ENCODE measurements around the gene PITPNM3.

Gene PITPNM3

DNA sequence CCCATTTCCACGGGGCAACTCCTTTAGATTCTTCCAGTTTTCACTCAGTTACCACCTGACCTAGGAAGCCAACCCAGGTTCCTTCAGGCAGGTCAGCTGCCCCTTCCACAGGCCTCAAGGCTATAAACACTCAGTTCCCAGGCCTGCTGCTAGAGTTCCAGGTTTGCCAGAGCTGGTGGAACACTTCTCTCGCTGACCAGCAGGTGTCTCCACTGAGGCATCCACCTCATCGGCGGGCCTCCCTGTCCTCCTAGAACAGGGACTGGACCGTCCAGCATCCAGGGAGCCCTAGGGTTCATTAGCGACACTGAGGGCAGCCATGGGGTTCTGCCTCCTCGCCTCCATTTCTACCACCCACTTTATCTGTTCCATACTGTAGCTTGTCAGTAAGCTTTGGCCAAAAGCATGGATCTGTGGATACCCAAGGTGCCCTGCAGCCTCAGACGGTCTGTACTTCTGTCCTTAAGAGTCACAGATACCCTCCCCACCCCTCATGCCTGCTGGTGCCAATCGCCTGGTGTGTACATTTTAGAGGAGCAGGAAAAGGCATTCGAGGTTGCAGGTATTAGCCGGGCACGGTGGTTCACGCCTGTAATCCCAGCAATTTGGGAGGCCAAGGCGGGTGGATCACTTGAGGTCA is 83.1 kb downstream of the PITPNM3 start (continued):
- TF ChIP-seq TCF4 (CRISPR knock-in tag; IDR thresholded peaks at IDR 0.05; ENCODE audit: borderline replicate concordance) (no peak), ESRRG (CRISPR knock-in tag; IDR thresholded peaks at IDR 0.05) (no peak), ZNF565 (CRISPR knock-in tag; conservative IDR thresholded peaks at IDR 0.05; ENCODE audit: low read depth) (no peak), CSDC2 (CRISPR knock-in tag; IDR thresholded peaks at IDR 0.05) (no peak), ARNTL (CRISPR knock-in tag; IDR thresholded peaks at IDR 0.05; ENCODE audit: borderline replicate concordance, low read depth) (no peak)

DNA sequence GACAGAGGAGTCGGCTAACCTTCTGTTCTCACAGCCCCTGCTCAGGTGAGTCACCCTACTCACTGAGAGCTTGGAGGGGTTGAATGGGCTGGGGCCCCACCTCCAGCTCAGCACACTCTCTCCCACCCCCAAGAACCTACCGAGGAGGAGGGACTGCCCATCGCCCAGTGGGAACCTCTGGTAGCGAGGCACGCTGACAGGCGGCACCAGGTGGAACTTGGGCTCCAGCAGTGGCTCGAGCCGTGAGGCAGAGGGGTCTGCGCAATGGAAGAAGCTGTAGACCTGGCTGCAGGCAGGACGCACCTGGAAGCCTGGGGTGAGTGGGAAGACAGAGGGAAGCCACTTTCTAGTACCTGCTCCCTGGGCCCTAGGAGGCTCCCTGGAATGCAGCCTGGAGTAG is 83.8 kb downstream of the PITPNM3 start:
- peak; percentile 10 for ATAC-seq

DNA sequence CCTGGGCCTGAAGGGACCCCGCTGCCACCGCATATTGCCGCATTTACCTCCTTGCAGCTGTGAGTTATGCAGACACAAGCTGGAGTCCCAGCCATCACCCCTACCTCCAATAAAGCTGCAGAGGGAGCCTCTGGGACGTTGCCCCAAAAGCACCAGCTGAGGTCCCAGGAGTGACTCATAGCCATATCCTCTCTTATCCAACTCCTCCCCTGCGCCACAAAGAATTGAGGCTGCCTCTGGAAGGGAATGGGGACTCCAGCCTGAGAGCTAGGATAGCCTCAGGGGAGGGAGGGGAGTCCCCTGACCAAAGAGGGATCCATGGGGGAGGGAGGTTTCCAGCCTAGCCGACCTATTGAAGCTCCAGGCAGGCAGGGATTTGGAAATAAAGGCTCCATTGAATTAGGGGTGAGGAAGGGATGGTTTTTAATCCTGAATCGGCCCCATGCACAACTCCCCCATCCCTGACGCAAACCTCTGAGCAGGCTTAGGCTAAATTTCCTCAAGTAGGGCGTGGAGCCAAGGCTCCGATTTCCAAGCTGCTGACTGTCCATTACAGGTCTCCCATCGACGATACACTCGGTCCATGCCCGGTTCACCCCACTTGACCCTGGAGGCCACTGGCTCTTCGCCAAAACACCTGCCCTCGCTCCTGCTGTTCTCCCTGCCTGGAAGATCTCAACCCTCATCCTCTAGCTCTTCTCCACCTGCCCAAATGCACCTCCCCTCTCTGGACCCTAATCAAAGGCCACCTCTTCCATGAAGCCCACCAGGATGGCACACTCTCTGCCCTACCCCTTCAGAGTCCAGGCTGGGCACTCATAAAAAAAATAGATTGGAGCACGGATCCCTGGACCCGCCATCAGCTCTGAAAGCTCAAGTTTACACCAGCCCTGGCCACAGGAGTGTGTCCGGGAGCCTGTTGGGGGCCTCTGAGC is 84.6 kb downstream of the PITPNM3 start:
- peak; percentile 61 for ATAC-seq
- TF ChIP-seq RARB (CRISPR knock-in tag; IDR thresholded peaks at IDR 0.05) (no peak), ZNF565 (CRISPR knock-in tag; conservative IDR thresholded peaks at IDR 0.05; ENCODE audit: low read depth) (no peak), SNAI2 (CRISPR knock-in tag; IDR thresholded peaks at IDR 0.05) (no peak), ZNF8 (CRISPR knock-in tag; IDR thresholded peaks at IDR 0.05) (no peak), GLIS3 (CRISPR knock-in tag; IDR thresholded peaks at IDR 0.05) (no peak), TOX (CRISPR knock-in tag; IDR thresholded peaks at IDR 0.05; ENCODE audit: borderline replicate concordance) (no peak), ISL1 (CRISPR knock-in tag; IDR thresholded peaks at IDR 0.05) (no peak)
- TF ChIP-seq, protein P1, sequence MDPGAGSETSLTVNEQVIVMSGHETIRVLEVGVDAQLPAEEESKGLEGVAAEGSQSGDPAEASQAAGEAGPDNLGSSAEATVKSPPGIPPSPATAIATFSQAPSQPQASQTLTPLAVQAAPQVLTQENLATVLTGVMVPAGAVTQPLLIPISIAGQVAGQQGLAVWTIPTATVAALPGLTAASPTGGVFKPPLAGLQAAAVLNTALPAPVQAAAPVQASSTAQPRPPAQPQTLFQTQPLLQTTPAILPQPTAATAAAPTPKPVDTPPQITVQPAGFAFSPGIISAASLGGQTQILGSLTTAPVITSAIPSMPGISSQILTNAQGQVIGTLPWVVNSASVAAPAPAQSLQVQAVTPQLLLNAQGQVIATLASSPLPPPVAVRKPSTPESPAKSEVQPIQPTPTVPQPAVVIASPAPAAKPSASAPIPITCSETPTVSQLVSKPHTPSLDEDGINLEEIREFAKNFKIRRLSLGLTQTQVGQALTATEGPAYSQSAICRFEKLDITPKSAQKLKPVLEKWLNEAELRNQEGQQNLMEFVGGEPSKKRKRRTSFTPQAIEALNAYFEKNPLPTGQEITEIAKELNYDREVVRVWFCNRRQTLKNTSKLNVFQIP (CRISPR knock-in tag; IDR thresholded peaks at IDR 0.05; ENCODE audit: borderline replicate concordance, low read depth) = no peak
- TF ChIP-seq, protein P2, sequence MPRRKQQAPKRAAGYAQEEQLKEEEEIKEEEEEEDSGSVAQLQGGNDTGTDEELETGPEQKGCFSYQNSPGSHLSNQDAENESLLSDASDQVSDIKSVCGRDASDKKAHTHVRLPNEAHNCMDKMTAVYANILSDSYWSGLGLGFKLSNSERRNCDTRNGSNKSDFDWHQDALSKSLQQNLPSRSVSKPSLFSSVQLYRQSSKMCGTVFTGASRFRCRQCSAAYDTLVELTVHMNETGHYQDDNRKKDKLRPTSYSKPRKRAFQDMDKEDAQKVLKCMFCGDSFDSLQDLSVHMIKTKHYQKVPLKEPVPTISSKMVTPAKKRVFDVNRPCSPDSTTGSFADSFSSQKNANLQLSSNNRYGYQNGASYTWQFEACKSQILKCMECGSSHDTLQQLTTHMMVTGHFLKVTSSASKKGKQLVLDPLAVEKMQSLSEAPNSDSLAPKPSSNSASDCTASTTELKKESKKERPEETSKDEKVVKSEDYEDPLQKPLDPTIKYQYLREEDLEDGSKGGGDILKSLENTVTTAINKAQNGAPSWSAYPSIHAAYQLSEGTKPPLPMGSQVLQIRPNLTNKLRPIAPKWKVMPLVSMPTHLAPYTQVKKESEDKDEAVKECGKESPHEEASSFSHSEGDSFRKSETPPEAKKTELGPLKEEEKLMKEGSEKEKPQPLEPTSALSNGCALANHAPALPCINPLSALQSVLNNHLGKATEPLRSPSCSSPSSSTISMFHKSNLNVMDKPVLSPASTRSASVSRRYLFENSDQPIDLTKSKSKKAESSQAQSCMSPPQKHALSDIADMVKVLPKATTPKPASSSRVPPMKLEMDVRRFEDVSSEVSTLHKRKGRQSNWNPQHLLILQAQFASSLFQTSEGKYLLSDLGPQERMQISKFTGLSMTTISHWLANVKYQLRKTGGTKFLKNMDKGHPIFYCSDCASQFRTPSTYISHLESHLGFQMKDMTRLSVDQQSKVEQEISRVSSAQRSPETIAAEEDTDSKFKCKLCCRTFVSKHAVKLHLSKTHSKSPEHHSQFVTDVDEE (CRISPR knock-in tag; IDR thresholded peaks at IDR 0.05) = no peak

More for the DNA sequence above, 83.8 kb downstream of the PITPNM3 start:
- TF ChIP-seq ISL1 (CRISPR knock-in tag; IDR thresholded peaks at IDR 0.05) (no peak), GLIS3 (CRISPR knock-in tag; IDR thresholded peaks at IDR 0.05) (no peak)

DNA sequence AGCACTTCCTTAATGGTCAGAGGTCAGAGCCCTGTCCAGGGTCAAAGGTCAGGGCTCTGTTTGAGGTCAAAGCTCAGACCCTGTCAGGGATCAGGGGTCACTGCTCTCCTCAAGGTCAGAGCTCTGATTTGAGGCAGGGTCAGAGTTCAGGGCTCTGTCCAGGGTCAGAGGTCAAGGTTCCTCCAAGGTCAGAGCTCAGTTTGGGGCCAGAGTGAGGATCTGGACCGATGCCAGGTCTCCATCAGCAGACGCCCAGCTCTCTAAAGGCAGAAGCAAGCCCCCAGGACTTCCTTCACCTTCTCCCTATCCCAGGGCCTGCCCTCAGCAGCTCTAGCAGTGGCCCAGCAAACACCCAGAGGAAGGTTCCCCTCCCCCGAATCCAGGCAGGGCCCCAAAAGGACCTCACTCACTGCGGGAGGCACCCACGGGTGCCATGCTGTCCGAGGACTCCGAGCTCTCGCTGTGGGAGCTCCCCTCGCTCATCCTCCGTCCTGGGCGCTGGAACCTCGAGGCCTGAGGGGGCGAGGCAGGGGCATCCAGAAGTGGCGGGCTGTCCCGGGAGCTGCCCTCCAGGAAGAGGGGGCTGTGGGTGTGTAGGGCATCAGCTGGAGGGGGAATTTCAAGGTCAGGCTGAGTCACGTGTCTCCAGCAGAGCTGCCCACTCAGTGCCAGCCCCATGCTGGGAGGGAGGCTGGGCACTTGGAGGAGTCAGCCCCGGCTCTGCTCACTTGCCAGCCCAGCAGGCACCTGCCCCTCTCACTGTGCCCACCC is 85.4 kb downstream of the PITPNM3 start:
- ATAC-seq = peak; percentile 27
- TF ChIP-seq ZFP3 (CRISPR knock-in tag; IDR thresholded peaks at IDR 0.05) (no peak), BACH2 (CRISPR knock-in tag; IDR thresholded peaks at IDR 0.05; ENCODE audit: borderline replicate concordance) (no peak), ZC3H10 (CRISPR knock-in tag; IDR thresholded peaks at IDR 0.05) (no peak), TOX (CRISPR knock-in tag; IDR thresholded peaks at IDR 0.05; ENCODE audit: borderline replicate concordance) (no peak)
- TF ChIP-seq, protein P3, sequence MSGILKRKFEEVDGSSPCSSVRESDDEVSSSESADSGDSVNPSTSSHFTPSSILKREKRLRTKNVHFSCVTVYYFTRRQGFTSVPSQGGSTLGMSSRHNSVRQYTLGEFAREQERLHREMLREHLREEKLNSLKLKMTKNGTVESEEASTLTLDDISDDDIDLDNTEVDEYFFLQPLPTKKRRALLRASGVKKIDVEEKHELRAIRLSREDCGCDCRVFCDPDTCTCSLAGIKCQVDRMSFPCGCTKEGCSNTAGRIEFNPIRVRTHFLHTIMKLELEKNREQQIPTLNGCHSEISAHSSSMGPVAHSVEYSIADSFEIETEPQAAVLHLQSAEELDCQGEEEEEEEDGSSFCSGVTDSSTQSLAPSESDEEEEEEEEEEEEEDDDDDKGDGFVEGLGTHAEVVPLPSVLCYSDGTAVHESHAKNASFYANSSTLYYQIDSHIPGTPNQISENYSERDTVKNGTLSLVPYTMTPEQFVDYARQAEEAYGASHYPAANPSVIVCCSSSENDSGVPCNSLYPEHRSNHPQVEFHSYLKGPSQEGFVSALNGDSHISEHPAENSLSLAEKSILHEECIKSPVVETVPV (CRISPR knock-in tag; IDR thresholded peaks at IDR 0.05) = no peak
- TF ChIP-seq, protein P1 (CRISPR knock-in tag; IDR thresholded peaks at IDR 0.05; ENCODE audit: borderline replicate concordance, low read depth) = no peak

Data from SK-N-SH treated with all-trans-retinoic acid at 6 μM for 48 hours (cell line).